Renal cortical epithelial cell (primary cell): ENCODE results near the gene SARS1. TPM values are rescaled to one million over a fixed set of nuclear protein-coding genes. Genes with fewer than 3 reads are reported as not detected.
A peak's percentile ranks its signal among the peaks of the same experiment; 100 is the strongest.

Source experiments
- DNase-seq: peaks from one replicate; pipeline ENCODE4 v3.0.0-alpha.2; 2011; ENCODE audit warnings: low read depth
- total RNA-seq: library from RNA; depleted of rRNA; stranded (reverse); fragments of >200 nt; gene quantifications from 2 replicates; pipeline ENCODE4 v1.2.3, GENCODE V29; 2014

The SARS1 gene
- total RNA-seq, 1 donor from 2014 or later = 223 TPM

- no peak for DNase-seq
Observed at GRCh38 chr1:109225711-109226445, 12.2 kb downstream of the SARS1 start.

GRCh38 chr1:109228167-109228566 is 14.4 kb downstream of the SARS1 start:
- no peak for DNase-seq

- no peak for DNase-seq
Observed at GRCh38 chr1:109229531-109230127, 15.9 kb downstream of the SARS1 start.

- DNase-seq = no peak
Observed at GRCh38 chr1:109231066-109231465, 17.3 kb downstream of the SARS1 start.

GRCh38 chr1:109235137-109235536 is 21.4 kb downstream of the SARS1 start:
- DNase-seq = no peak

GRCh38 chr1:109237512-109237911 is 23.8 kb downstream of the SARS1 start:
- DNase-seq = no peak

- no peak for DNase-seq
Observed at GRCh38 chr1:109238382-109238781, 24.7 kb downstream of the SARS1 start.

GRCh38 chr1:109239047-109239408 is 25.3 kb downstream of the SARS1 start:
- no peak for DNase-seq

- peak; percentile 54 for DNase-seq
Observed at GRCh38 chr1:109239409-109240068, 25.8 kb downstream of the SARS1 start.

GRCh38 chr1:109240158-109241152 is 26.7 kb downstream of the SARS1 start:
- peak; percentile 40 for DNase-seq

GRCh38 chr1:109241344-109241743 is 27.6 kb downstream of the SARS1 start:
- DNase-seq = no peak

GRCh38 chr1:109241841-109242345 is 28.2 kb downstream of the SARS1 start:
- DNase-seq = no peak

- no peak for DNase-seq
Observed at GRCh38 chr1:109242387-109242786, 28.7 kb downstream of the SARS1 start.

- DNase-seq = no peak
Observed at GRCh38 chr1:109243221-109243620, 29.5 kb downstream of the SARS1 start.

- no peak for DNase-seq
Observed at GRCh38 chr1:109243860-109244552, 30.3 kb downstream of the SARS1 start.

GRCh38 chr1:109246141-109246551 is 32.4 kb downstream of the SARS1 start:
- DNase-seq = no peak

GRCh38 chr1:109247401-109248365 is 34.0 kb downstream of the SARS1 start:
- no peak for DNase-seq

GRCh38 chr1:109248444-109248796 is 34.7 kb downstream of the SARS1 start:
- no peak for DNase-seq

- peak; percentile 13 for DNase-seq
Observed at GRCh38 chr1:109248797-109249629, 35.3 kb downstream of the SARS1 start, which contains the start of gene CELSR2. Gene CELSR2, plus strand, starts transcription at chr1:109249539. Its CDS starts 541 bp downstream, at chr1:109250080.
